ENCODE measurements around the gene ALDH9A1. TPM values are rescaled to one million over a fixed set of nuclear protein-coding genes. Genes with fewer than 3 reads are reported as not detected.
"Not testable (repeated sequence)": the region's sequence is repeated elsewhere in the genome, so short reads cannot be mapped to it uniquely, and the experiment has no call there.

ALDH9A1 gene
- total and polyA plus RNA-seq, 12 donors: 36.0 to 269 (median 170) TPM

DNA sequence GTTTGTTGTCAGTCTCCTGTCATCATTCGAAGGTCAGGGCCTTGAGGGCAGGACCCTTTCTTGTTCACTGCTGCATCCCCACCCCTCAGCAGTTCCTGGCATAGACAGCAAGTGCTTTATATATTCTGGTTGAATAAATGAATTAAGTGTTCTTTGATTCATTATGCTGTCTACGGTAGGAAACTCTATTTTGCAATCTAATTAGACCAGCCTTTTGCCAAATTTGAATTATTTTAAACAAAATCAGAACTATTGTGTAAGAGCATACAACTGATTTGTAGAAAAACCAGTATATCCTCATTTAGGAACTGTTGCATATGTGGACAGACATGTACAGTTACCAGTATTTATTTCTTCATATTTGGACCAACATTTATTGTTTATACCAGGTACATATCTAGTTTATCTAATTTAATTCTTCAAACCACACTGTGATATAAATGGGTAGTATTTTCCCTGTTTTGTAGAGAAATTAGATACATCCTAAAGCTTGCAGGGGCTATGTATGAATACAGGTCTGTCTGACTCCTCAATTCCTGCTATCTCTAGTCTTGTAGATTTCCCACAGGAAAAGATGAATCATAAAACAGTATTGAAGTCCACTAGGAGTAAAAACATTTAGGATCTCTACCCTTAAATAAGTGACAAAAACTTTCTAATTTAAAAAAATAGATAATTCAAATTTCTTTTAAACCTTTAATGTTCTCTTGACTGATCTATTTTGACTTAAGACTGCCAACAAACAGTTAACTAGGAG, 57.0 kb downstream of the ALDH9A1 start:
- TF ChIP-seq CTCF (IDR thresholded peaks at IDR 0.05) (no peak), POLR2A (IDR thresholded peaks at IDR 0.05) (no peak)
- Histone ChIP-seq H3K4me1 (replicated peaks in 1 of 2) (peaks cover 41 to 68% of the 10 kb centered on the region in 2 donors), H3K9me3 (replicated peaks in 1 of 3) (no peaks in the 10 kb centered on the region), H3K4me3 (no peak overlapping the region), H3K27me3 (no peaks in the 10 kb centered on the region), H3K36me3 (replicated peaks in 1 of 2) (no peaks in the 10 kb centered on the region), H3K27ac (peak overlapping the region in 1 of 5 donors; percentile 35)
- intact Hi-C loops (cut with DNase I): no loop called here
- DNase-seq: no peak
- 26 to 40% (median 31%) methylated on average over 2 of the region's 2 CpGs for WGBS, 4 donors

DNA sequence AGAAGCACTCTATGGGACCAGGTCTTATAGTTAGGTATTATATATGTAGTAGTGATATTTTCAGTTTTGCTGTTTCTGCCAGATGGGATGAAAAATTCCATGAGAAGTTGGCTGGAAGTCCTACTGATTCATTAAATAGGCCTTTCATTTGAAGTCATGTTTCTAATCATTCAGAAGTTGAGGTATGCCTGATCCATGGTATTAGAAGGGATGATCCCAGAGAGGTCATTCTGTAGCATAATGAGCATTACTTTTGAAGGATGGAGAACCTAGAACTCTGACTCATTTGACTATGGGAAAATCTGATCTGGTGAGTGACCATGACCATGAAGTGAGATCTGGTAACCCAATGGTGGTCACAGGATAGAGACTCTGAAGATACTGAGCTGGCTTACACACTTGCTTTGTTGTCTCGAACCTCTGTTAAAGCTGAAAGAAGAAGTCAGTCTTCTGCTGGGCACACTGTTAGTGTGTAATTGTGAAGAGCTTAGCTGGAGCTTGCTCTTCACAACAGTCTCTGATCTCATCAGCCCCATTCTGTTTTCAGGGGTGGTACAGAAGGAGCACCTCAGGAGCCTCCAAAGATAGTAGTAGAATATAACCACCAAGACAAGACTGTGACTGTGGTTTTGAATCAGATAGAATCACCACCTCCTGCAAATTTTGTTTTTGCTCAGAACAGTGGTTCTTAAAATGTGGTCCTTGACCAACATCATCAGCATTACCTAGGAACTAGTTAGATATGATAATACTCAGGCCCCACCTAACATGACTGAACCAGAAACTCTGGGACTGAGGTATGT, 58.3 kb downstream of the ALDH9A1 start:
- Histone ChIP-seq H3K27me3 (no peaks in the 10 kb centered on the region), H3K36me3 (replicated peaks in 1 of 2) (no peaks in the 10 kb centered on the region), H3K9me3 (replicated peaks in 1 of 3) (no peaks in the 10 kb centered on the region), H3K27ac (peak overlapping the region in 1 of 5 donors; percentile 31), H3K4me3 (no peak overlapping the region), H3K4me1 (replicated peaks in 1 of 2) (peaks cover 41 to 66% of the 10 kb centered on the region in 2 donors)
- DNase-seq: no peak
- TF ChIP-seq POLR2A (IDR thresholded peaks at IDR 0.05) (no peak), CTCF (IDR thresholded peaks at IDR 0.05) (no peak)
- WGBS, 4 donors: 93 to 94% (median 93%) methylated on average over 1 of the region's 1 CpG; no CpG with 5 or more reads in 1 of the 4 donors
- intact Hi-C loops (cut with DNase I): loop anchor here (10.0 kb wide), 2 partner anchors 45 to 55 kb away; partner anchors contain the start of gene ALDH9A1 (in 1 of the 2)

GRCh38 chr1:165638211-165638610, 60.2 kb downstream of the ALDH9A1 start:
- WGBS, 4 donors: 91 to 92% (median 92%) methylated on average over 7 of the region's 7 CpGs
- intact Hi-C loops (cut with DNase I): loop anchor here (10.0 kb wide), 2 partner anchors 47 to 57 kb away; partner anchors contain the start of gene ALDH9A1 (in 1 of the 2)
- not testable (repeated sequence) for H3K36me3 ChIP-seq (replicated peaks in 1 of 2)

DNA sequence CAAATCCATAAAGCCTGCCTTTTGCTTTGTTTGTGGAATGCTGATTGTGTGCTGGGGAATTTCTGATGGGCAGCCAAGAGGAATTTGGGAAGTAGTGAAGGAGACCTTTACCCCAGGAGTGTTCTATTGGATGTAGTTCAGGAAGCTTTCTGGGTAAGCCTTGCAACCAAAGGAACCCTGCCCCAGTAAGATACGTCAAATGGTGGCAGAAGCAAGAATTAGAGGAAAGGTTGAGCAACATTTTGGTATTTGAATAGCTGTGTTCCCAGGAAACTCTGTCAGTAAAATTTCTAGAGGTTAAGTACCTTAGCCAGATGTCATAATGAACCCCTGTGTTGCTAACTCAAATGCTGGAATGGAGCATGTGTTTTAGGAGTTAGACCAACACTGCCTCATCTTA, 60.9 kb downstream of the ALDH9A1 start:
- Histone ChIP-seq H3K4me3 (no peak overlapping the region), H3K4me1 (replicated peaks in 1 of 2) (peaks cover 54 to 74% of the 10 kb centered on the region in 2 donors), H3K36me3 (replicated peaks in 1 of 2) (no peaks in the 10 kb centered on the region), H3K27me3 (no peaks in the 10 kb centered on the region), H3K9me3 (replicated peaks in 1 of 3) (no peaks in the 10 kb centered on the region), H3K27ac (peak overlapping the region in 4 of 5 donors; percentile 41 to 87 (median 51))
- intact Hi-C loops (cut with DNase I): loop anchor here (10.0 kb wide), 2 partner anchors 47 to 57 kb away; partner anchors contain the start of gene ALDH9A1 (in 1 of the 2)
- WGBS, 4 donors: 0 to 33% (median 13%) methylated on average over 1 of the region's 1 CpG
- DNase-seq: peak in 3 of 7 donors; percentile 26 to 43 (median 39)
- TF ChIP-seq POLR2A (IDR thresholded peaks at IDR 0.05) (no peak), CTCF (IDR thresholded peaks at IDR 0.05) (no peak)

More at GRCh38 chr1:165638211-165638610, 60.2 kb downstream of the ALDH9A1 start:
- peaks cover 48 to 70% of the 10 kb centered on the region in 2 donors for H3K4me1 ChIP-seq (replicated peaks in 1 of 2)
- not testable (repeated sequence) for H3K9me3 ChIP-seq (replicated peaks in 1 of 3); H3K4me3 ChIP-seq; DNase-seq; H3K27me3 ChIP-seq
- H3K27ac ChIP-seq: peak overlapping the region; percentile 34 to 87 (median 44)

All from adrenal gland (tissue), 12 donors.